Activated CD4-positive, alpha-beta T cell treated with anti-CD3 and anti-CD28 coated beads, Interleukin-2, amount 10 ng/mL, durations not matched to agents 24 days and 14 days (primary cell): ENCODE results near the gene NIN. TPM values are rescaled to one million over a fixed set of nuclear protein-coding genes. Genes with fewer than 3 reads are reported as not detected.

Experiments used
- DNase-seq: peaks from one replicate; pipeline ENCODE4 v3.0.0; 2022
- H3K27ac Mint-ChIP-seq: one replicate; pipeline ENCODE4 v1.8.0; 2022; ENCODE audit warnings: mild to moderate bottlenecking, mixed read lengths
- H3K27me3 Mint-ChIP-seq: one replicate; pipeline ENCODE4 v1.8.0; 2022; ENCODE audit warnings: mixed read lengths
- H3K36me3 Mint-ChIP-seq: one replicate; pipeline ENCODE4 v1.8.0; 2022; ENCODE audit warnings: low read depth, mild to moderate bottlenecking, mixed read lengths
- H3K4me1 Mint-ChIP-seq: one replicate; pipeline ENCODE4 v1.8.0; 2021; ENCODE audit warnings: mixed read lengths
- H3K4me3 Mint-ChIP-seq: one replicate; pipeline ENCODE4 v1.8.0; 2022; ENCODE audit warnings: mild to moderate bottlenecking, moderate library complexity, mixed read lengths
- H3K9me3 Mint-ChIP-seq: one replicate; pipeline ENCODE4 v1.8.0; 2021; ENCODE audit warnings: mixed read lengths
- intact Hi-C: fragments of 100-400 bp; cut with micrococcal nuclease; formaldehyde crosslinking; loops from one replicate; pipeline ENCODE4 v1.15.1; 2023
- total RNA-seq: library from RNA; stranded (reverse); gene quantifications from 2 replicates; pipeline ENCODE4 v1.2.3, GENCODE V29; 2022

NIN gene
- total RNA-seq, 1 donor from 2014 or later, result 40.2 TPM

- peaks cover 2% of the 10 kb centered on the region for H3K4me1 Mint-ChIP-seq
- no peaks in the 10 kb centered on the region for H3K27me3 Mint-ChIP-seq
- intact Hi-C loops, result no loop called here
- H3K4me3 Mint-ChIP-seq, result no peak overlapping the region
- peaks cover 21% of the 10 kb centered on the region for H3K36me3 Mint-ChIP-seq
- DNase-seq, result no peak
- no peaks in the 10 kb centered on the region for H3K9me3 Mint-ChIP-seq
- no peak overlapping the region for H3K27ac Mint-ChIP-seq
Measured at GRCh38 chr14:50804181-50804721, 26.7 kb downstream of the NIN start.

GRCh38 chr14:50801706-50802105, 29.3 kb downstream of the NIN start:
- Mint-ChIP-seq H3K9me3 (no peaks in the 10 kb centered on the region), H3K4me3 (no peak overlapping the region), H3K27ac (no peak overlapping the region), H3K36me3 (peaks cover 23% of the 10 kb centered on the region), H3K4me1 (peaks cover 6% of the 10 kb centered on the region), H3K27me3 (no peaks in the 10 kb centered on the region)
- intact Hi-C loops, result no loop called here
- no peak for DNase-seq

DNA sequence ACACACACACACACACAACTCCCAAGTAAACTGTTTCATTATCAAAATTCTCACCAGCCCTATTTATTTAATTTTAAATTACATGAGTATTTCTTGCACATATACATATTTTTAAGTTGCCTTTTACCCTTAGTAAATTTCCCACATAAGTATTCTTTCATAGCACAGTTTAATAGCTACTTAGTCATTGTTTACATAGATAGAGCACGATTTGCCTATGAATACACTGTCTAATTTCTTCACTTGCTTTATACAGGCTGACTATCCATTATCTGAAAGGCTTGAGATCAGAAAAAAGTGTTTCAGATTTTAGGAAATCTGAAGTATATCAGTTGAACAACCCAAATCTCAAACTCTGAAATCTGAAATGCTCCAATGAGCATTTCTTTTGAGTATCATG, 30.9 kb downstream of the NIN start:
- no peak for DNase-seq
- Mint-ChIP-seq H3K4me3 (no peak overlapping the region), H3K27ac (no peak overlapping the region), H3K4me1 (peaks cover 12% of the 10 kb centered on the region), H3K36me3 (peaks cover 19% of the 10 kb centered on the region), H3K9me3 (no peaks in the 10 kb centered on the region), H3K27me3 (no peaks in the 10 kb centered on the region)
- intact Hi-C loops, result no loop called here

DNA sequence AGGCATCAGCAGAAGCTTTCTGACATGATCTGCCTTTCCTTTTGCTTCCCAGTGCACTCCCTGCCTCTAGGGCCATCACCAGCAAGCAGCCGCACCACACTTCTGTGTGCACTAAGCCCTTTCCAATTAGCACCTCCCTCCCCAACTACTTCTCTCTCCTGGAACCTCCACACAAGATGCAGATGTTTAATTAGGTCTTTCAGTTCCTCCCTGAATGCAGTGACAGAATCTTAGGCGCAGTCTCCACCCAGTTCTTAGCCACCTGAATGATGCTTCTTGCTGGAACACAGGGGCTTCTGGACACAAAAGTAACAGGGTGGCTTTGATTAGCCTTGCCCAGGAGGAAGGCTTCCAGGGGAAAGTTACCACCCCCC, 32.9 kb downstream of the NIN start:
- Mint-ChIP-seq H3K27me3 (no peaks in the 10 kb centered on the region), H3K4me1 (peaks cover 14% of the 10 kb centered on the region), H3K9me3 (no peaks in the 10 kb centered on the region), H3K36me3 (peaks cover 15% of the 10 kb centered on the region), H3K4me3 (no peak overlapping the region), H3K27ac (no peak overlapping the region)
- DNase-seq, result no peak
- intact Hi-C loops, result no loop called here

DNA sequence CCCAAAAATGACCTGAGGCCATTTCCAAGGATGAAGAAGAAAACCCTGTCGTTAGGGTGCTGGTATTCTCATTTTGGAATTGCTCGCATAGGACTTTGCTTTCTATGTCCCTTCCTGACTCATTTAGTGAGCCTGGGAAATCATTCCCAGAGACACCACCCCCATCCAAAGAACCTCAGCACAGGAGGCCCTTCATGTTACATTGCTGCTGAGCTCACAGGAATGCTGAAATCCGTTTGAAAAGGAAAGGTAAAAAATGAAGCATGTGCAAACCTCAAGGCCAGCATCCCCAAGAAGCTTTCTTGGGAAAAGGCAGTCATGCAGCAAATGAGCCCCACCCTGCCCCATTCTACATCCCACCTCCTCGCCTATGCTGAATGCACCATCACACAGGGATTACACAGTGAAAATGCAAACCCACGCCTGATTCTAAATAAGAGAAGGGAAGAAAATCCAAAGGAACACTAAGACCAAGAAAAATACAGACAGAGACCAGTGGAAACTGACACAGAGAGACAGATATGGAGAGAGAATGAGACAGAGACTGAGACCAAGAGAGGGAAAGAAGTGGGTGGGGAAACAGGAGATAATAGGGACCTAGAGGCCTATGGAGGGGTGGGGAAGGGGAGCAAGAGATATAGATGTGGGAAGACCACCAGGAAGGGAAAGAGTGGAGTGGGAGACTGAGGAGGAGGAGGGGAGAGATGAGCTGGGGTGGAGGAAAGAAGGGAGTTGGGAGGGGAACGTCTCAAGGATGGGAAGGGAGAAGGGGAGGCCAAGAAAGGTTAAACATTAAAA, 33.5 kb downstream of the NIN start:
- intact Hi-C loops, result no loop called here
- H3K27ac Mint-ChIP-seq, result no peak overlapping the region

DNA sequence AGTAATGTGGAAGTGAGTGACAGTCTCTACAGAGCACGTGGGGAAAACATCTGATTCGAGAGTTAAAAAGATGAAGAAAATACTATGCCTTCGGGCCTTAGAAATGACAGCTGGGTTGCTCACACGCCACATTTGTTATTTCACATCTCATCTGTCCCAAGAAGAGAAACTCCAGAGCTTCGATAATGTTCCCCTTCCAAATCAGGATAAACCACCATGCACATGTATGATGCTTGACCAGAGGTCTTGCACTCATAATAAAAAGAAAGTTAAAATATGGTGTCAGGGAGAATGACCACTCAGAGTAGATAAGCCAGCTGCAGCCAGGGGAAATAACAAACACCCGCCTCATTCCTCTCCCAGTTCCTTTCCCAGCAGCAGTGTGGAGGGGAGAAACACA, 34.6 kb downstream of the NIN start:
- no peak overlapping the region for H3K4me3 Mint-ChIP-seq
- intact Hi-C loops, result no loop called here
- H3K9me3 Mint-ChIP-seq, result no peaks in the 10 kb centered on the region
- peaks cover 20% of the 10 kb centered on the region for H3K36me3 Mint-ChIP-seq
- H3K27ac Mint-ChIP-seq, result no peak overlapping the region
- DNase-seq, result no peak
- H3K4me1 Mint-ChIP-seq, result peaks cover 30% of the 10 kb centered on the region
- H3K27me3 Mint-ChIP-seq, result no peaks in the 10 kb centered on the region

More for the DNA sequence above, 33.5 kb downstream of the NIN start:
- Mint-ChIP-seq H3K27me3 (no peaks in the 10 kb centered on the region), H3K4me1 (peaks cover 20% of the 10 kb centered on the region), H3K9me3 (no peaks in the 10 kb centered on the region), H3K36me3 (peaks cover 16% of the 10 kb centered on the region), H3K4me3 (no peak overlapping the region)
- DNase-seq, result no peak

GRCh38 chr14:50795909-50796308, 35.1 kb downstream of the NIN start:
- intact Hi-C loops, result no loop called here
- H3K4me3 Mint-ChIP-seq, result no peak overlapping the region
- no peak overlapping the region for H3K27ac Mint-ChIP-seq
- no peak for DNase-seq
- no peaks in the 10 kb centered on the region for H3K27me3 Mint-ChIP-seq
- no peaks in the 10 kb centered on the region for H3K9me3 Mint-ChIP-seq
- H3K36me3 Mint-ChIP-seq, result peaks cover 23% of the 10 kb centered on the region
- H3K4me1 Mint-ChIP-seq, result peaks cover 31% of the 10 kb centered on the region

DNA sequence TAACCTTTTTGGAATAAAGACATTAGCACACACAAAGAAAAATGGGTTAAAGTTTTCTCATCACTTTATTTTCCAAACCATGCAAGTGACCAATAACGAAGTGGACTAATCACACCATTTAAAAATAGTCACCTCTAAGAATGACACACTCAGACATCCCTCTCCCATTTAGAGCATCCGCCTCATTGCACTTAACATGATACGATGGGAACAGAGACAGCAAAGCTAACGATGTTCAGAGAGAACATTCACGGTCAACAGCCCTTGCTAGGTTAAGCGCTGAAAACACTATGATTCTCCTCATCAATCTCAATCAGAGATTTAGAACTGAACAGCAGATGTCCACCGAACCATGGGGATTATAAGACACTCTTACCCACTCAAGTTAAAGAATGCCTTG, 35.8 kb downstream of the NIN start:
- no peaks in the 10 kb centered on the region for H3K9me3 Mint-ChIP-seq
- DNase-seq, result no peak
- H3K27me3 Mint-ChIP-seq, result no peaks in the 10 kb centered on the region
- intact Hi-C loops, result no loop called here
- H3K27ac Mint-ChIP-seq, result no peak overlapping the region
- H3K4me1 Mint-ChIP-seq, result peaks cover 36% of the 10 kb centered on the region
- H3K4me3 Mint-ChIP-seq, result no peak overlapping the region
- H3K36me3 Mint-ChIP-seq, result peaks cover 27% of the 10 kb centered on the region

- Mint-ChIP-seq H3K27me3 (no peaks in the 10 kb centered on the region), H3K27ac (no peak overlapping the region), H3K4me1 (peaks cover 39% of the 10 kb centered on the region), H3K9me3 (no peaks in the 10 kb centered on the region), H3K36me3 (peaks cover 27% of the 10 kb centered on the region), H3K4me3 (no peak overlapping the region)
- no peak for DNase-seq
- intact Hi-C loops, result no loop called here
Measured at GRCh38 chr14:50794068-50794645, 36.8 kb downstream of the NIN start.

- Mint-ChIP-seq H3K36me3 (peaks cover 33% of the 10 kb centered on the region), H3K27ac (no peak overlapping the region), H3K27me3 (no peaks in the 10 kb centered on the region), H3K9me3 (no peaks in the 10 kb centered on the region), H3K4me3 (peak overlapping the region; percentile 72), H3K4me1 (peaks cover 41% of the 10 kb centered on the region)
- DNase-seq, result no peak
- intact Hi-C loops, result loop anchor here (2.0 kb wide), 1 partner anchor 20 kb away; no protein-coding TSS in a partner anchor
Measured at GRCh38 chr14:50792634-50793068, 38.3 kb downstream of the NIN start.

- peak; percentile 73 for DNase-seq
- intact Hi-C loops, result loop anchor here (2.0 kb wide), 1 partner anchor 21 kb away; no protein-coding TSS in a partner anchor
- peaks cover 44% of the 10 kb centered on the region for H3K4me1 Mint-ChIP-seq
- H3K36me3 Mint-ChIP-seq, result peaks cover 32% of the 10 kb centered on the region
- H3K27me3 Mint-ChIP-seq, result no peaks in the 10 kb centered on the region
- peak overlapping the region; percentile 75 for H3K27ac Mint-ChIP-seq
- peak overlapping the region; percentile 72 for H3K4me3 Mint-ChIP-seq
- H3K9me3 Mint-ChIP-seq, result no peaks in the 10 kb centered on the region
Measured at GRCh38 chr14:50792051-50792477, 38.9 kb downstream of the NIN start.

DNA sequence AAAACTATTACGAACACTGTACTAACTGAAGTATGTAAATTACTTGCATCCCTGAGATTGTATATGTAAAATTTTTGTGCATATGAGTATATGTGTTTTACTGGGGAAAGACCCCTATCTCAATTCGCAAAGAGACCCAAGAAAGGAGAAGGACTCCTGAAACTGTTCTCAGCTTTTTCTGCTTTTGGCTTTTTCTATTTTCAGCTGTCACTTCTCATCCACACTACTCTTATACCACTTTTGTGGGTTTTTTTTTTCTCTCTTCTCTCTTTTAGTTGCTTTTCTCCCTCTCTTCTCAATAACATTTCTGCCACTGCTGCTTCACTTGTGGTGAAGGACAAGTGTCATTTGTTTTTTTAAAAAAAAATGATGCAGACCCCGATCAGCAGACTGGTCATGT, 39.8 kb downstream of the NIN start:
- Mint-ChIP-seq H3K4me1 (peaks cover 50% of the 10 kb centered on the region), H3K9me3 (no peaks in the 10 kb centered on the region), H3K36me3 (peaks cover 32% of the 10 kb centered on the region), H3K27ac (peak overlapping the region; percentile 43), H3K27me3 (no peaks in the 10 kb centered on the region), H3K4me3 (peak overlapping the region; percentile 72)
- DNase-seq, result no peak
- intact Hi-C loops, result no loop called here

- H3K4me1 Mint-ChIP-seq, result peaks cover 54% of the 10 kb centered on the region
- no peak for DNase-seq
- no peak overlapping the region for H3K27ac Mint-ChIP-seq
- intact Hi-C loops, result no loop called here
- H3K27me3 Mint-ChIP-seq, result no peaks in the 10 kb centered on the region
- H3K4me3 Mint-ChIP-seq, result no peak overlapping the region
- no peaks in the 10 kb centered on the region for H3K9me3 Mint-ChIP-seq
- peaks cover 32% of the 10 kb centered on the region for H3K36me3 Mint-ChIP-seq
Measured at GRCh38 chr14:50790589-50790988, 40.4 kb downstream of the NIN start.

DNA sequence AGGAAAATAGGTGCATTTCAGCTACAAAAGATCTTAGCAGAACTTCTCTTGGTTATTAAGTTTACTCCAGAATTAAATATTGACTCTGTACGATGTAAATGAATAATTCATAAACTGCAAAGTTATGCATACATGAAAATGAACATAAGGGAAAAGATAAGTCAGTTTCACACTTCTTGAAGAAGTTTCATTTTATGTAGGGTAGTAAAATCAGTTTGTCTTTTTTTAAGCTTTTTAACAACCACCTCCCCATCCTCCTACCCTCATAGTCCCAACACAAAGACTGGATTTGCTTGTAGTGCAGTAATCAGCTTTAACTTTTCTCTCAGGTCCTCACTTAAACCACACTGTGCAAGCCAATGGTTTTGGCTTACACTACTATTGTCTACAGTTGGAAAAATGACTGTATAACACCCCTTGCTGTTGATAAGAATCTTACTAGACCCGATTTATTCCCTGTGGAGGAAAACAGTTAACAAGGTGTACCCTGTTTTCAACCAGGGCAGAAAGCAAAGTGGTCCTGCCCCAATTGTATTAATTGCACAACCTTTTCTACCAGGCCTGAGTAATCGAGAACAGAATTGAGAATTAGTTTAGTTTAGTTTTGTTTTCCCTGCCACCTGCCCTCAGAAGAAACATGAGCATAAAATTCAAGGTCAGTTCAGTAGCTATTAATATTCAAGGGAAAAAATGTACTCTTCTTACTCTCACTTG, 44.1 kb downstream of the NIN start:
- peak overlapping the region; percentile 20 for H3K4me3 Mint-ChIP-seq
- peak overlapping the region; percentile 66 for H3K27ac Mint-ChIP-seq

More for the DNA sequence above, 44.1 kb downstream of the NIN start:
- H3K36me3 Mint-ChIP-seq, result peaks cover 26% of the 10 kb centered on the region
- intact Hi-C loops, result loop anchor here (2.0 to 5.0 kb wide), 2 partner anchors 36 to 90 kb away; no protein-coding TSS in a partner anchor
- H3K4me1 Mint-ChIP-seq, result peaks cover 55% of the 10 kb centered on the region
- H3K9me3 Mint-ChIP-seq, result no peaks in the 10 kb centered on the region
- no peak for DNase-seq
- H3K27me3 Mint-ChIP-seq, result no peaks in the 10 kb centered on the region
